ENCODE results near the gene YBEY.

DNA sequence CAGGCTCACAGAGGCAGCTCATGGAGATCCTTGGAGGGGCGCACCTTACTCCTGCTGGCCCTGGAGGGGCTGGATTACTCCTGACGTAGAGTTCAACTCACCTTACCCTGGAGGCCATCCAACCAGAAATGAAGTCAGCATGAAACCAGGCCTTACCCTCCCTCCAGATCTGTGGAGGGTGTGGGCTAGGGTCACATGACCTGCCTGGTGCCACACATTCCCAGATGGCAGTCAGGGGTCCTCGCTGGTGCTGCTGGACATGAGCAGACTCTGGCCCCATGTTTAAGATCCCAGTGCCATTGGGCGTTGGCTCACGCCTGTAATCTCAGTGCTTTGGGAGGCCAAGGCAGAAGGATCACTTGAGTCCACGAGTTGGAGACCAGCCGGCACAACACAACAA lies 33.0 kb downstream of the YBEY start:
- TF ChIP-seq, protein P1, sequence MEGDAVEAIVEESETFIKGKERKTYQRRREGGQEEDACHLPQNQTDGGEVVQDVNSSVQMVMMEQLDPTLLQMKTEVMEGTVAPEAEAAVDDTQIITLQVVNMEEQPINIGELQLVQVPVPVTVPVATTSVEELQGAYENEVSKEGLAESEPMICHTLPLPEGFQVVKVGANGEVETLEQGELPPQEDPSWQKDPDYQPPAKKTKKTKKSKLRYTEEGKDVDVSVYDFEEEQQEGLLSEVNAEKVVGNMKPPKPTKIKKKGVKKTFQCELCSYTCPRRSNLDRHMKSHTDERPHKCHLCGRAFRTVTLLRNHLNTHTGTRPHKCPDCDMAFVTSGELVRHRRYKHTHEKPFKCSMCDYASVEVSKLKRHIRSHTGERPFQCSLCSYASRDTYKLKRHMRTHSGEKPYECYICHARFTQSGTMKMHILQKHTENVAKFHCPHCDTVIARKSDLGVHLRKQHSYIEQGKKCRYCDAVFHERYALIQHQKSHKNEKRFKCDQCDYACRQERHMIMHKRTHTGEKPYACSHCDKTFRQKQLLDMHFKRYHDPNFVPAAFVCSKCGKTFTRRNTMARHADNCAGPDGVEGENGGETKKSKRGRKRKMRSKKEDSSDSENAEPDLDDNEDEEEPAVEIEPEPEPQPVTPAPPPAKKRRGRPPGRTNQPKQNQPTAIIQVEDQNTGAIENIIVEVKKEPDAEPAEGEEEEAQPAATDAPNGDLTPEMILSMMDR (IDR thresholded peaks at IDR 0.05): no peak
- no peak for TF ChIP-seq POLR2A (IDR thresholded peaks at IDR 0.05)
